Natural killer cell (primary cell): ENCODE results near the gene ERMAP. TPM values are rescaled to one million over a fixed set of nuclear protein-coding genes. Genes with fewer than 3 reads are reported as not detected.

Experiments
- ATAC-seq, 3 donors: fragments of 150-1000 bp in 2 of 3; fragments of 200-7000 bp in 1 of 3; cut with Tn5 transposase; 1 replicate in 1 of 3; 2 replicates in 2 of 3; pipeline ENCODE4 v1.10.0; 2021; ENCODE audit warnings: mild to moderate bottlenecking in 2 of 3, moderate library complexity in 2 of 3
- DNase-seq, 2 donors: peaks; one replicate each; pipeline versions ENCODE4 v3.0.0 to v3.0.0-alpha.2; 2013 to 2021; ENCODE audit warnings: mixed read lengths in 1 of 2
- H3K27ac ChIP-seq: one replicate; pipeline ENCODE4 v1.5.1; 2013; ENCODE audit warnings: mild to moderate bottlenecking, low read length
- H3K27me3 ChIP-seq: one replicate; pipeline ENCODE4 v1.6.1; 2013; ENCODE audit warnings: low read length; ENCODE audit not compliant: control insufficient read depth, insufficient read depth
- H3K36me3 ChIP-seq: one replicate; pipeline ENCODE4 v1.6.1; 2013; ENCODE audit warnings: low read length; ENCODE audit not compliant: control insufficient read depth, insufficient read depth
- H3K4me1 ChIP-seq: one replicate; pipeline ENCODE4 v1.6.1; 2013; ENCODE audit warnings: low read length; ENCODE audit not compliant: control insufficient read depth, insufficient read depth
- H3K4me3 ChIP-seq: one replicate; pipeline ENCODE4 v1.5.1; 2013; ENCODE audit warnings: low read length
- H3K9me3 ChIP-seq: one replicate; pipeline ENCODE4 v1.6.1; 2013; ENCODE audit warnings: low read length; ENCODE audit not compliant: control insufficient read depth, insufficient read depth
- H3K27ac Mint-ChIP-seq, 2 donors: one replicate each; pipeline ENCODE4 v1.8.0; 2022; ENCODE audit warnings: mild to moderate bottlenecking in 2 of 2, mixed read lengths in 2 of 2, moderate library complexity in 1 of 2
- H3K27me3 Mint-ChIP-seq, 2 donors: one replicate each; pipeline ENCODE4 v1.8.0; 2022; ENCODE audit warnings: low read depth in 2 of 2, mixed read lengths in 2 of 2
- H3K36me3 Mint-ChIP-seq: one replicate; pipeline ENCODE4 v1.8.0; 2022; ENCODE audit warnings: mixed read lengths
- H3K4me1 Mint-ChIP-seq, 2 donors: one replicate each; pipeline ENCODE4 v1.8.0; 2022; ENCODE audit warnings: mixed read lengths in 2 of 2
- H3K4me3 Mint-ChIP-seq: one replicate; pipeline ENCODE4 v1.8.0; 2022; ENCODE audit warnings: mild to moderate bottlenecking, moderate library complexity, mixed read lengths
- H3K9me3 Mint-ChIP-seq, 2 donors: one replicate each; pipeline ENCODE4 v1.8.0; 2022; ENCODE audit warnings: mixed read lengths in 2 of 2
- WGBS: methylation state at CpG from one replicate; pipeline ENCODE4 v1.1.7; 2013; ENCODE audit warnings: missing lambda C conversion rate; ENCODE audit not compliant: insufficient coverage; 5-methylcytosine and 5-hydroxymethylcytosine counted together
- intact Hi-C: fragments of 100-400 bp; cut with micrococcal nuclease; formaldehyde crosslinking; loops from one replicate; pipeline ENCODE4 v1.14.2; 2022
- total RNA-seq, 4 donors: library from RNA; stranded (reverse); fragments of 120-200 nt in 1 of 4; gene quantifications; one replicate each; pipeline versions ENCODE4 v1.2.3 to v1.2.4, GENCODE V29; 2013 to 2022
- TF ChIP-seq, protein P1 (sequence below): fragments of 200-600 bp; IDR thresholded peaks from one replicate; pipeline ENCODE4 v1.8.0; 2022; ENCODE audit warnings: antibody characterized with exemption

ERMAP gene
- total RNA-seq, 3 donors from 2014 or later (not counting 1 experiment from before 2014, with no cell fraction given): 7.0 to 7.5 (median 7.5) TPM

DNA sequence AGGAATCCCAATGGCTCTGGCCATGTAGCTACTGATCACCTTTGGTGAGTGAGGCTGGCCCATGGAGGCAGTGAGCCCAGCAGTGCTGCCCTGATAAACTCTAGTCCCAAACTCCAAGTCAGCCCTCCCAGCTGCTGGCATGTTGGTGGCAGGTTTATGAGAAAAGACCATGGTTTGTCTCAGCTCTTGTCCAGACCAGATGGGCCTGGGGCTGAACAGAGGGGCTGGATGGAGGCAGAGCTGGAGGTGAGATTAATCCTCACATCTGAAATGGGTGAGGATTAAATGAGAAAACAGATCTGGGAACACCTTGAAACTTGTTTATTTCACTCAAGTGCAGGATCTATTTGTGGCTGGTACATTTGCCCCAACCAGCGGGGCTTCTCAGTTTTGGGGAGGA lies 28.9 kb upstream of the ERMAP start:
- TF ChIP-seq, protein P1, sequence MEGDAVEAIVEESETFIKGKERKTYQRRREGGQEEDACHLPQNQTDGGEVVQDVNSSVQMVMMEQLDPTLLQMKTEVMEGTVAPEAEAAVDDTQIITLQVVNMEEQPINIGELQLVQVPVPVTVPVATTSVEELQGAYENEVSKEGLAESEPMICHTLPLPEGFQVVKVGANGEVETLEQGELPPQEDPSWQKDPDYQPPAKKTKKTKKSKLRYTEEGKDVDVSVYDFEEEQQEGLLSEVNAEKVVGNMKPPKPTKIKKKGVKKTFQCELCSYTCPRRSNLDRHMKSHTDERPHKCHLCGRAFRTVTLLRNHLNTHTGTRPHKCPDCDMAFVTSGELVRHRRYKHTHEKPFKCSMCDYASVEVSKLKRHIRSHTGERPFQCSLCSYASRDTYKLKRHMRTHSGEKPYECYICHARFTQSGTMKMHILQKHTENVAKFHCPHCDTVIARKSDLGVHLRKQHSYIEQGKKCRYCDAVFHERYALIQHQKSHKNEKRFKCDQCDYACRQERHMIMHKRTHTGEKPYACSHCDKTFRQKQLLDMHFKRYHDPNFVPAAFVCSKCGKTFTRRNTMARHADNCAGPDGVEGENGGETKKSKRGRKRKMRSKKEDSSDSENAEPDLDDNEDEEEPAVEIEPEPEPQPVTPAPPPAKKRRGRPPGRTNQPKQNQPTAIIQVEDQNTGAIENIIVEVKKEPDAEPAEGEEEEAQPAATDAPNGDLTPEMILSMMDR: no peak
- no peaks in the 10 kb centered on the region for H3K9me3 Mint-ChIP-seq
- 100% methylated on average over 1 of the region's 1 CpG for WGBS
- Histone ChIP-seq H3K4me1 (peaks cover 16% of the 10 kb centered on the region), H3K27me3 (no peaks in the 10 kb centered on the region), H3K4me3 (no peak overlapping the region), H3K9me3 (no peaks in the 10 kb centered on the region), H3K27ac (no peak overlapping the region), H3K36me3 (peaks cover under 1% of the 10 kb centered on the region)
- DNase-seq: no peak
- no peak overlapping the region for H3K4me3 Mint-ChIP-seq
- intact Hi-C loops: no loop called here
- H3K36me3 Mint-ChIP-seq: no peaks in the 10 kb centered on the region
- no peak overlapping the region for H3K27ac Mint-ChIP-seq
- peaks cover 21 to 24% of the 10 kb centered on the region in 2 donors for H3K4me1 Mint-ChIP-seq
- H3K27me3 Mint-ChIP-seq: no peaks in the 10 kb centered on the region
- ATAC-seq: no peak

DNA sequence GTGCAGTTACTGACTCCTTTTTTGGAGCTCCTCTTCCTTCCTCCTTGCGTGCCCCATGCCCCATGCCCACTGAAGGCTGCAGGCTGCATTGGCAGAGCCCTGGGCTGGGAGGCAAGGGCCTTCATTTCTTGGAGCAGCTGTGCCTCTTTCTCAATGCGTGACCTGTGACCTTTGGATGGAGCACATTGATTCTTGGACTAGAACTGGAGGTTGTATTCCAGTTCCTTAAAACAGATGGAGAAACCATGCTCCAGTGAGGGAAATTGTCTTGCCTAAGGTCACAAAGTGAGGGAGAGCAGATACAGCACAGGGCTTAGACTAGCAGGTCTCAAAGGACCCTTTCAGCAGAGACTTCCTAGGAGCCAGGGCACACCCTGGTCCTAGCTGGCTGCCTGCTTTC lies 23.1 kb upstream of the ERMAP start:
- intact Hi-C loops: no loop called here
- Histone ChIP-seq H3K4me3 (no peak overlapping the region), H3K36me3 (no peaks in the 10 kb centered on the region), H3K4me1 (no peaks in the 10 kb centered on the region), H3K27me3 (no peaks in the 10 kb centered on the region), H3K27ac (no peak overlapping the region), H3K9me3 (no peaks in the 10 kb centered on the region)
- ATAC-seq: no peak
- 83% methylated on average over 2 of the region's 2 CpGs for WGBS
- Mint-ChIP-seq H3K27me3 (no peaks in the 10 kb centered on the region), H3K36me3 (no peaks in the 10 kb centered on the region), H3K4me3 (no peak overlapping the region), H3K9me3 (no peaks in the 10 kb centered on the region), H3K27ac (no peak overlapping the region), H3K4me1 (no peaks in the 10 kb centered on the region)
- DNase-seq: no peak
- TF ChIP-seq, protein P1: no peak

DNA sequence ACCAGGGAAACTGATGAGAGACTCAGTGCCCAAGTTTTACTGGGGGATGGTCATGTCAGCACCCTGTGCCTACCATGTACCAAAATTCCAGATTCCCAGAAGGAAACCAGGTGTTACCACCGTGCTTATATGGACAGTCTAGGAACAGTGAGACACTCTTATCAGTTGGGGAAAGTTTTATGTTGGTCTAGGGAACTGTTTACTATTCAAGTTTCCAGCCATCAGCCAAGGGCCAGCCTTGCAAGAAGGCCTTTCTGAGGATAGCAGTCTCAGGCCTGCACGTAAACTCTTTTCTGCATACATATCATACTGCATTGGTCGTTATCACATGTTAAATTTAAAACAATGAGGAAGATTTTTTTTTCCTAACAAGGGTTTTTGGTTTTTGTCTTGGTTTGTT lies 19.5 kb upstream of the ERMAP start:
- Mint-ChIP-seq H3K27me3 (no peaks in the 10 kb centered on the region), H3K9me3 (no peaks in the 10 kb centered on the region), H3K36me3 (no peaks in the 10 kb centered on the region), H3K4me1 (no peaks in the 10 kb centered on the region), H3K27ac (no peak overlapping the region), H3K4me3 (no peak overlapping the region)
- H3K4me1 ChIP-seq: no peaks in the 10 kb centered on the region
- no peak for ATAC-seq
- H3K27me3 ChIP-seq: no peaks in the 10 kb centered on the region
- H3K27ac ChIP-seq: no peak overlapping the region
- no peaks in the 10 kb centered on the region for H3K9me3 ChIP-seq
- H3K36me3 ChIP-seq: no peaks in the 10 kb centered on the region
- WGBS: 88% methylated on average over 1 of the region's 3 CpGs
- intact Hi-C loops: no loop called here
- H3K4me3 ChIP-seq: no peak overlapping the region
- TF ChIP-seq, protein P1: no peak
- DNase-seq: no peak

DNA sequence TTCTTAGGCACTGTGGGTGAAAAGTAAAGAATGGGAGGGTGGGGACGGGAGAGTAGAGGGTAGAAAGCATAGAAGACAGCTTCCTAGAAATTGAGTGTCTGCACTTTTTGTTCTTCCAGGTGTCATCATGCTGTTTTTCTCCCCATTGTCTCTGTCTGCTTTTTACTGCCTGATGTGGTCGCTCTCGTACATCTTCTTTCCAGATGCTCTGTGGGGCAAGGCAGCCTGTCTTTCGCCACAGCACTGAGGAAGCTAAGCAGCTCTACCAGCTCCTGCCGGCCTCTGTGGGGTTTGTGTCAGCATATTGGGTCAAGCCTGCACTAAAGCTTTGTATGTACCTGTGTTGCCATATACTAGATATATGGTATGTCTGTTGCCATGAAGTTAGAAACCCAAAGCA lies 18.9 kb upstream of the ERMAP start:
- no peak overlapping the region for H3K27ac Mint-ChIP-seq
- H3K36me3 Mint-ChIP-seq: no peaks in the 10 kb centered on the region
- TF ChIP-seq, protein P1: no peak
- no peak for ATAC-seq
- intact Hi-C loops: no loop called here
- H3K27me3 Mint-ChIP-seq: no peaks in the 10 kb centered on the region
- Histone ChIP-seq H3K36me3 (no peaks in the 10 kb centered on the region), H3K9me3 (no peaks in the 10 kb centered on the region), H3K4me1 (no peaks in the 10 kb centered on the region), H3K27ac (no peak overlapping the region), H3K4me3 (no peak overlapping the region), H3K27me3 (no peaks in the 10 kb centered on the region)
- no peak overlapping the region for H3K4me3 Mint-ChIP-seq
- no peak for DNase-seq
- H3K4me1 Mint-ChIP-seq: no peaks in the 10 kb centered on the region
- 87% methylated on average over 5 of the region's 5 CpGs for WGBS
- no peaks in the 10 kb centered on the region for H3K9me3 Mint-ChIP-seq
